ENCODE results near the gene CAPZA3.
"Not testable (repeated sequence)": the region's sequence is repeated elsewhere in the genome, so short reads cannot be mapped to it uniquely, and the experiment has no call there.

Gene CAPZA3
- 0 reads per million in 2 donors for total RNA-seq

GRCh38 chr12:18737819-18738218, at the start of gene CAPZA3, which contains the start of gene PLCZ1:
Gene CAPZA3, plus strand, starts transcription at chr12:18738119. Its CDS starts 150 bp downstream, at chr12:18738269.
Gene PLCZ1, minus strand, starts transcription at chr12:18738012. Its CDS starts 641 bp downstream, at chr12:18737371.
- DNase-seq: no peak

- no peak for DNase-seq
Observed at GRCh38 chr12:18689771-18690170, 48.1 kb upstream of the CAPZA3 start.

GRCh38 chr12:18690653-18691052, 47.3 kb upstream of the CAPZA3 start:
- no peak for DNase-seq

- DNase-seq: not testable (repeated sequence)
Observed at GRCh38 chr12:18693986-18694385, 43.9 kb upstream of the CAPZA3 start.

- DNase-seq: no peak
Observed at GRCh38 chr12:18696971-18697602, 40.8 kb upstream of the CAPZA3 start.

- no peak for DNase-seq
Observed at GRCh38 chr12:18700271-18700670, 37.6 kb upstream of the CAPZA3 start.

- DNase-seq: no peak
Observed at GRCh38 chr12:18703321-18703720, 34.6 kb upstream of the CAPZA3 start.

- DNase-seq: no peak
Observed at GRCh38 chr12:18703911-18704310, 34.0 kb upstream of the CAPZA3 start.

GRCh38 chr12:18706798-18707197, 31.1 kb upstream of the CAPZA3 start:
- no peak for DNase-seq

GRCh38 chr12:18716236-18716635, 21.7 kb upstream of the CAPZA3 start:
- DNase-seq: no peak

GRCh38 chr12:18718462-18718861, 19.5 kb upstream of the CAPZA3 start:
- no peak for DNase-seq

- DNase-seq: no peak
Observed at GRCh38 chr12:18719922-18720510, 17.9 kb upstream of the CAPZA3 start.

GRCh38 chr12:18720690-18721089, 17.2 kb upstream of the CAPZA3 start:
- no peak for DNase-seq

- no peak for DNase-seq
Observed at GRCh38 chr12:18721452-18721851, 16.5 kb upstream of the CAPZA3 start.

GRCh38 chr12:18723752-18724151, 14.2 kb upstream of the CAPZA3 start:
- DNase-seq: no peak

GRCh38 chr12:18731156-18731555, 6.8 kb upstream of the CAPZA3 start:
- DNase-seq: no peak

- DNase-seq: no peak
Observed at GRCh38 chr12:18747895-18748294, 10.0 kb downstream of the CAPZA3 start.

GRCh38 chr12:18749386-18749957, 11.6 kb downstream of the CAPZA3 start:
- no peak for DNase-seq

- no peak for DNase-seq
Observed at GRCh38 chr12:18750085-18750484, 12.2 kb downstream of the CAPZA3 start.

- DNase-seq: no peak
Observed at GRCh38 chr12:18751866-18752265, 13.9 kb downstream of the CAPZA3 start.

GRCh38 chr12:18752280-18752920, 14.5 kb downstream of the CAPZA3 start:
- DNase-seq: no peak

GRCh38 chr12:18752947-18753346, 15.0 kb downstream of the CAPZA3 start:
- DNase-seq: no peak

GRCh38 chr12:18753481-18754123, 15.7 kb downstream of the CAPZA3 start:
- no peak for DNase-seq

Data from activated gamma-delta T cell (primary cell).